ENCODE measurements around the gene GALNTL6. TPM values are rescaled to one million over a fixed set of nuclear protein-coding genes. Genes with fewer than 3 reads are reported as not detected.
"Not testable (repeated sequence)": the region's sequence is repeated elsewhere in the genome, so short reads cannot be mapped to it uniquely, and the experiment has no call there.

The GALNTL6 gene
- total RNA-seq, 1 donor from 2014 or later, result 1.7 TPM

DNA sequence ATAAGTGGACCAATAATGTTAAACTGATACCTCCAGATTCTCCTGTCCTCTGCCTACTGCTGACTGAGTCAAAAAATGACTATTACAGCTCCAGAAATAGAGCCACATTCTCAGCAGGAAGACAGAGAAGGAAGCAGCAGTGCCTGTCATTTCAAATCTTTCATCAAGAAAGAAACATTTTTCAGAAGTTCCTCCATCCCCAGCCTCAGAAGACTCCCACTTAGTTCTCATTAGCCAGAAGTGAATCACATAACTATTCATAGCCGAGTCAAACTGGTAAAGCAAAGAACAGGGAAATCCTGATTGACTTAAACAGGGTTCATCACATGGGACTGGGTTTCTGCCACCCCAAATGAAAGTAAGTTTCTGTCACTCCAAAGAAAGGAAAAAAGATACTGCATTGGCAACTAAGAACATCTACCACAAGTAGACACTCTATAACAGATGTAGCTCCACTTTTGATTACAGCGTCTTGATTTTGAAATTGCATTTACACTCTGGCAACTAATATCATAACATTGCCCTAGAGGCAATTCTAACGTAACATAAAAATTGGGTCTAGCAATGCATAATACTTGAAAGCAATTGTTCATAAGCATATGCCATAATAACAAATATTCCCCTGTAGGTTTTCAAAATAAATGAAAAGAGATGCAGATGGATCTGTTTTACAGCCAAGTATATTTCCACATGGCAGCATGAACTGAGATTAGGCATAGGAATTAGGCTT lies 599.8 kb downstream of the GALNTL6 start:
- peaks cover 8% of the 10 kb centered on the region for H3K4me1 Mint-ChIP-seq (ENCODE audit: unreplicated experiment)
- H3K9me3 Mint-ChIP-seq, result no peaks in the 10 kb centered on the region
- H3K36me3 Mint-ChIP-seq, result no peaks in the 10 kb centered on the region
- no peak for DNase-seq (ENCODE audit: extremely low spot score, unreplicated experiment)
- no peaks in the 10 kb centered on the region for H3K27me3 Mint-ChIP-seq
- TF ChIP-seq, protein P1, sequence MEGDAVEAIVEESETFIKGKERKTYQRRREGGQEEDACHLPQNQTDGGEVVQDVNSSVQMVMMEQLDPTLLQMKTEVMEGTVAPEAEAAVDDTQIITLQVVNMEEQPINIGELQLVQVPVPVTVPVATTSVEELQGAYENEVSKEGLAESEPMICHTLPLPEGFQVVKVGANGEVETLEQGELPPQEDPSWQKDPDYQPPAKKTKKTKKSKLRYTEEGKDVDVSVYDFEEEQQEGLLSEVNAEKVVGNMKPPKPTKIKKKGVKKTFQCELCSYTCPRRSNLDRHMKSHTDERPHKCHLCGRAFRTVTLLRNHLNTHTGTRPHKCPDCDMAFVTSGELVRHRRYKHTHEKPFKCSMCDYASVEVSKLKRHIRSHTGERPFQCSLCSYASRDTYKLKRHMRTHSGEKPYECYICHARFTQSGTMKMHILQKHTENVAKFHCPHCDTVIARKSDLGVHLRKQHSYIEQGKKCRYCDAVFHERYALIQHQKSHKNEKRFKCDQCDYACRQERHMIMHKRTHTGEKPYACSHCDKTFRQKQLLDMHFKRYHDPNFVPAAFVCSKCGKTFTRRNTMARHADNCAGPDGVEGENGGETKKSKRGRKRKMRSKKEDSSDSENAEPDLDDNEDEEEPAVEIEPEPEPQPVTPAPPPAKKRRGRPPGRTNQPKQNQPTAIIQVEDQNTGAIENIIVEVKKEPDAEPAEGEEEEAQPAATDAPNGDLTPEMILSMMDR (conservative IDR thresholded peaks at IDR 0.05), result no peak
- H3K4me3 Mint-ChIP-seq, result no peak overlapping the region
- H3K27ac Mint-ChIP-seq, result no peak overlapping the region

DNA sequence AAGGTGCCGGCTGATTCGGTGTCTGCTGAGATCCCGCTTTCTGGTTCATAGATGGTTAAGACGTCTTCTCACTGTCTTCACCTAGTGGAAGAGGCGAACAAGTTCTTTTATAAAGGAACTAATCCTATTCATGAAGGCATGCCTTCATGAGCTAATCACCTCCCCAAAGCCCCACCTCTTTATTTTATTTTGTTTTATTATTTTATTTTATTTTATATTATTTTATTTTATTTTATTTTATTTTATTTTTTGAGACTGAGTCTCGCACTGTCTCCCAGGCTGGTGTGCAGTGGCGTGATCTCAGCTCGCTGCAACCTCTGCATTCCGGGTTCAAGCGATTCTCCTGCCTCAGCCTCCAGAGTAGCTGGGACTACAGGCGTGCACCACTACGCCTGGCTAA lies 615.8 kb downstream of the GALNTL6 start:
- not testable (repeated sequence) for H3K27me3 Mint-ChIP-seq; H3K4me1 Mint-ChIP-seq (ENCODE audit: unreplicated experiment); DNase-seq (ENCODE audit: extremely low spot score, unreplicated experiment); H3K4me3 Mint-ChIP-seq; H3K36me3 Mint-ChIP-seq; H3K9me3 Mint-ChIP-seq; H3K27ac Mint-ChIP-seq

DNA sequence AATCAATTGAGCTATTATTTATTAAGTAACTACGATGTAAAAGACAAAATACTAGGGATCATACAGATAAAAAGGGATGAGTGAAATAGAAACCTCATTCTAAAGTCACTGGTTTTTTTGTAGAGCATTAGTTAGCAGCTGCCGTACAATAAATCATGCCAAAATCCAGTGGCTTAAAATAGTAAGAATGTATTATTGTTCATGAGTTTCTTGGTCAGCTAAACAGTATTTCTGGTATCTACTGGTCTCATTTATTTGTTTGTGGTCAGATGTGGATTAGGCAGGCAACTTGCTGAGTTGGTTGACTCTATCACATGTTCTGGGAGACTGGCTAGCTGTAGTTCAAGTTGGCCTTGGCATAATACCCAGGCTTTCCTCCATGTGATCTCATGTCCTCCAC lies 667.3 kb downstream of the GALNTL6 start:
- DNase-seq (ENCODE audit: extremely low spot score, unreplicated experiment), result no peak
- H3K36me3 Mint-ChIP-seq, result no peaks in the 10 kb centered on the region
- no peak overlapping the region for H3K27ac Mint-ChIP-seq
- H3K27me3 Mint-ChIP-seq, result no peaks in the 10 kb centered on the region
- H3K4me1 Mint-ChIP-seq (ENCODE audit: unreplicated experiment), result no peaks in the 10 kb centered on the region
- no peaks in the 10 kb centered on the region for H3K9me3 Mint-ChIP-seq
- no peak overlapping the region for H3K4me3 Mint-ChIP-seq
- TF ChIP-seq, protein P1 (conservative IDR thresholded peaks at IDR 0.05), result no peak

DNA sequence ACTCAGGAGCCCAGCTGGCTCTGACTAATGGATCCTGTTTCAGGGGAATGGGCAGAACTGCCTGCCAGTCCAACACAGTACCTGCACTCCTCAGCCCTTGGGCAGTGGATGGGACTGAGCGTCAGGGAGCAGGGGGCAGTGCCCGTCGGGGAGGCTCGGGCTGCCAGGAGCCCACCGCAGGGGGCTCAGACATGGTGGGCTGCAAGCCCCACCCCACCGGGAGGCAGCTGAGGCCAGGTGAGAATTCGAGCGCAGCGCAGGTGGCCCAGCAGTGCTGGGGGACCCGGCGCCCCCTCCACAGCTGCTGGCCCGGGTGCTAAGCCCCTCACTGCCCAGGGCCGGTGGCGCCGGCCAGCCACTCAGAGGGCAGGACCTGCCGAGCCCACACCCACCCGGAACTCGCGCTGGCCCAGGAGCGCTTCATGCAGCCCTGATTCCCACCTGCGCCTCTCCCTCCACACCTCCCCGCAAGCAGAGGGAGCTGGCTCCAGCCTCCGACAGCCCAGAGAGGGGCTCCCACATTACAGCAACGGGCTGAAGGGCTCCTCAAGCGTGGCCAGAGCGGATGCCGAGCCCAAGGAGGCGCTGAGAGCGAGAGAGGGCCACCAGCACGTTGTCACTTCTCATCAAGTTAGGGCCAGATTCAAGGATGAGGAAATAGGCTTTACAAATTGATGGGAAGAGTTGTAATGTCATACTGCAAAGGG lies 668.8 kb downstream of the GALNTL6 start:
- Mint-ChIP-seq H3K27me3 (no peaks in the 10 kb centered on the region), H3K9me3 (no peaks in the 10 kb centered on the region), H3K36me3 (no peaks in the 10 kb centered on the region), H3K4me1 (ENCODE audit: unreplicated experiment) (no peaks in the 10 kb centered on the region), H3K4me3 (no peak overlapping the region), H3K27ac (no peak overlapping the region)
- TF ChIP-seq, protein P1 (conservative IDR thresholded peaks at IDR 0.05), result no peak
- no peak for DNase-seq (ENCODE audit: extremely low spot score, unreplicated experiment)

DNA sequence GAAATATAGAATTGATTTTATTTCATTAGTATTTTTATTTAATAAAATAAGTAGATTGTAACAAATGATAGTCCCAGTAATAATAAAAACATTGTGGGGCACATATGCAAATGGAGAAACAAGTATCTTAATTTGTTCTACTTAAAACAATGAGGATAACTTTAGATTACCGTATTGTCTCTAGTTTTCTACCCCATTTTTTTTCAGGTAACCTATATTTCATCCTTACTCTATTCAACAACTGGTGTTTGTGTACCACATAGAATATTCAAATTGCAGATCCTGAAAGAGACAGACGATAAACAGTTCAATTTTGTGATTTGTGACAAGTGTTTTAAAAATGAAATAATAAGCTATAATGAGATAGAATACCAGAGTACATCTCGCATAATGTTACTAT lies 671.8 kb downstream of the GALNTL6 start:
- H3K4me1 Mint-ChIP-seq (ENCODE audit: unreplicated experiment), result no peaks in the 10 kb centered on the region
- DNase-seq (ENCODE audit: extremely low spot score, unreplicated experiment), result no peak
- H3K9me3 Mint-ChIP-seq, result no peaks in the 10 kb centered on the region
- TF ChIP-seq, protein P1 (conservative IDR thresholded peaks at IDR 0.05), result no peak
- no peak overlapping the region for H3K27ac Mint-ChIP-seq
- H3K27me3 Mint-ChIP-seq, result no peaks in the 10 kb centered on the region
- no peaks in the 10 kb centered on the region for H3K36me3 Mint-ChIP-seq
- no peak overlapping the region for H3K4me3 Mint-ChIP-seq

DNA sequence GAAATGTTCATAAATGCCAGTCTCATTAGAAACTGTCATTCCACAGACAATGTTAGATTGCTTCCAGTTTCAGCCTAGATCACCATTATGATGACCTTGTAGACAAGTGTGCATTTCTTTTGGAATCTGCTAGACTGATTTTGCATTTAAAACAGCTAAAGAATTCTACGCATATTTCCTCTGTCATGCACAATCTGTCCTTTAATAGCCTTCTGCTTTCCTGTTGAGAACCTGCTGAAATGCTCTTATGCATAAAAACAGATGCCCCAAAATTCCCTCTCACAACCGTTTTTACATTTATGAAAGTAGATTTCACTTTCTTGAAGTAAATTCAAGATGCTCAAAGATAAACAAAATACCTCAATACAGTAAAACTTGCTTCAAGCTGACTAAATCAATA lies 673.3 kb downstream of the GALNTL6 start:
- no peaks in the 10 kb centered on the region for H3K9me3 Mint-ChIP-seq
- no peak overlapping the region for H3K4me3 Mint-ChIP-seq
- no peaks in the 10 kb centered on the region for H3K4me1 Mint-ChIP-seq (ENCODE audit: unreplicated experiment)
- no peaks in the 10 kb centered on the region for H3K36me3 Mint-ChIP-seq
- no peak overlapping the region for H3K27ac Mint-ChIP-seq
- no peaks in the 10 kb centered on the region for H3K27me3 Mint-ChIP-seq
- DNase-seq (ENCODE audit: extremely low spot score, unreplicated experiment), result no peak
- TF ChIP-seq, protein P1 (conservative IDR thresholded peaks at IDR 0.05), result no peak
